ENCODE measurements around the gene FHAD1. TPM values are rescaled to one million over a fixed set of nuclear protein-coding genes. Genes with fewer than 3 reads are reported as not detected.

FHAD1 gene
- total RNA-seq, 4 donors from 2014 or later, result under 0.01 to 0.26 (median 0.06) TPM; not detected in 1

- Histone ChIP-seq H3K27ac (replicated peaks in 1 of 4) (no peak overlapping the region), H3K4me3 (no peak overlapping the region), H3K27me3 (no peaks in the 10 kb centered on the region), H3K4me1 (peaks cover 0 to 32% (median 19%) of the 10 kb centered on the region in 4 donors), H3K9me3 (no peaks in the 10 kb centered on the region), H3K36me3 (no peaks in the 10 kb centered on the region)
- intact Hi-C loops (cut with DNase I), result no loop called here
- no peak for TF ChIP-seq POLR2AphosphoS5 (IDR thresholded peaks at IDR 0.05)
- no peak for TF ChIP-seq POLR2A (IDR thresholded peaks at IDR 0.05; ENCODE audit: low read depth)
- no peak for TF ChIP-seq EP300 (IDR thresholded peaks at IDR 0.05)
- TF ChIP-seq CTCF (IDR thresholded peaks at IDR 0.05), result no peak
- 85% methylated on average over 20 of the region's 25 CpGs for WGBS
- no peak for DNase-seq (ENCODE audit: extremely low spot score)
Observed at GRCh38 chr1:15207031-15207828, 39.8 kb upstream of the FHAD1 start.

- Histone ChIP-seq H3K4me3 (no peak overlapping the region), H3K27ac (replicated peaks in 1 of 4) (no peak overlapping the region), H3K36me3 (no peaks in the 10 kb centered on the region), H3K9me3 (no peaks in the 10 kb centered on the region), H3K4me1 (peaks cover 0 to 38% (median 26%) of the 10 kb centered on the region in 4 donors), H3K27me3 (no peaks in the 10 kb centered on the region)
- intact Hi-C loops (cut with DNase I), result no loop called here
- no peak for DNase-seq (ENCODE audit: extremely low spot score)
- TF ChIP-seq CTCF (IDR thresholded peaks at IDR 0.05) (no peak), EP300 (IDR thresholded peaks at IDR 0.05) (no peak)
- 81% methylated on average over 6 of the region's 6 CpGs for WGBS
Observed at GRCh38 chr1:15207829-15208429, 39.1 kb upstream of the FHAD1 start.

- Histone ChIP-seq H3K27me3 (no peaks in the 10 kb centered on the region), H3K36me3 (no peaks in the 10 kb centered on the region), H3K27ac (replicated peaks in 1 of 4) (no peak overlapping the region), H3K4me1 (peaks cover 0 to 65% (median 51%) of the 10 kb centered on the region in 4 donors), H3K9me3 (no peaks in the 10 kb centered on the region), H3K4me3 (no peak overlapping the region)
- 81% methylated on average over 7 of the region's 7 CpGs for WGBS
- intact Hi-C loops (cut with DNase I), result no loop called here
- TF ChIP-seq POLR2AphosphoS5 (IDR thresholded peaks at IDR 0.05) (no peak), CTCF (IDR thresholded peaks at IDR 0.05) (no peak), EP300 (IDR thresholded peaks at IDR 0.05) (no peak), POLR2A (IDR thresholded peaks at IDR 0.05; ENCODE audit: low read depth) (no peak)
- DNase-seq (ENCODE audit: extremely low spot score), result no peak
Observed at GRCh38 chr1:15210651-15211375, 36.2 kb upstream of the FHAD1 start.

GRCh38 chr1:15211424-15211823 lies 35.6 kb upstream of the FHAD1 start:
- Histone ChIP-seq H3K36me3 (no peaks in the 10 kb centered on the region), H3K27ac (replicated peaks in 1 of 4) (no peak overlapping the region), H3K4me1 (peaks cover 0 to 61% (median 50%) of the 10 kb centered on the region in 4 donors), H3K4me3 (no peak overlapping the region), H3K9me3 (no peaks in the 10 kb centered on the region), H3K27me3 (no peaks in the 10 kb centered on the region)
- no peak for TF ChIP-seq POLR2AphosphoS5 (IDR thresholded peaks at IDR 0.05)
- TF ChIP-seq EP300 (IDR thresholded peaks at IDR 0.05), result no peak
- no peak for TF ChIP-seq CTCF (IDR thresholded peaks at IDR 0.05)
- TF ChIP-seq POLR2A (IDR thresholded peaks at IDR 0.05; ENCODE audit: low read depth), result no peak
- WGBS, result 96% methylated on average over 3 of the region's 3 CpGs
- DNase-seq (ENCODE audit: extremely low spot score), result no peak
- intact Hi-C loops (cut with DNase I), result no loop called here

All from esophagus muscularis mucosa (tissue), 4 donors.